Embryonic facial prominence (tissue), 1 donor: ENCODE data around the gene KRTAP10-5.
"Not testable (repeated sequence)": the region's sequence is repeated elsewhere in the genome, so short reads cannot be mapped to it uniquely, and the experiment has no call there.

ENCODE experiments used
- DNase-seq: peaks from one replicate; pipeline ENCODE4 v3.0.0-alpha.2; 2016; ENCODE audit errors: extremely low spot score

The KRTAP10-5 gene

GRCh38 chr21:44571844-44572782, 8.3 kb downstream of the KRTAP10-5 start:
- no peak for DNase-seq

- no peak for DNase-seq
Measured at GRCh38 chr21:44571296-44571695, 9.1 kb downstream of the KRTAP10-5 start.

- no peak for DNase-seq
Measured at GRCh38 chr21:44569861-44570517, 10.4 kb downstream of the KRTAP10-5 start.

GRCh38 chr21:44568667-44569556, 11.5 kb downstream of the KRTAP10-5 start:
- DNase-seq = no peak

- DNase-seq = no peak
Measured at GRCh38 chr21:44568261-44568660, 12.1 kb downstream of the KRTAP10-5 start.

- DNase-seq = no peak
Measured at GRCh38 chr21:44567481-44568171, 12.8 kb downstream of the KRTAP10-5 start.

GRCh38 chr21:44566403-44566802, 14.0 kb downstream of the KRTAP10-5 start:
- no peak for DNase-seq

GRCh38 chr21:44564886-44565598, 15.4 kb downstream of the KRTAP10-5 start:
- no peak for DNase-seq

GRCh38 chr21:44564099-44564498, 16.3 kb downstream of the KRTAP10-5 start:
- DNase-seq = no peak

GRCh38 chr21:44558695-44559094, 21.7 kb downstream of the KRTAP10-5 start, which contains the start of gene KRTAP10-3:
Gene KRTAP10-3 (minus strand): TSS chr21:44558795. CDS start chr21:44558715, 80 bp downstream.
- DNase-seq = no peak

GRCh38 chr21:44558329-44558675, 22.1 kb downstream of the KRTAP10-5 start:
- not testable (repeated sequence) for DNase-seq

- no peak for DNase-seq
Measured at GRCh38 chr21:44557491-44558328, 22.7 kb downstream of the KRTAP10-5 start.

- no peak for DNase-seq
Measured at GRCh38 chr21:44556879-44557278, 23.5 kb downstream of the KRTAP10-5 start.

GRCh38 chr21:44555200-44555875, 25.1 kb downstream of the KRTAP10-5 start:
- DNase-seq = no peak

GRCh38 chr21:44552681-44553080, 27.7 kb downstream of the KRTAP10-5 start:
- no peak for DNase-seq

GRCh38 chr21:44552136-44552535, 28.3 kb downstream of the KRTAP10-5 start:
- DNase-seq = no peak

- DNase-seq = no peak
Measured at GRCh38 chr21:44551340-44551961, 29.0 kb downstream of the KRTAP10-5 start, which contains the start of gene KRTAP10-2. Gene KRTAP10-2 (minus strand): TSS chr21:44551505. CDS start chr21:44551458, 47 bp downstream.

- no peak for DNase-seq
Measured at GRCh38 chr21:44550807-44551206, 29.6 kb downstream of the KRTAP10-5 start.
